Naive B cell (primary cell): ENCODE results near the gene TEAD1. TPM values are rescaled to one million over a fixed set of nuclear protein-coding genes. Genes with fewer than 3 reads are reported as not detected.
A peak's percentile ranks its signal among the peaks of the same experiment; 100 is the strongest.

Source experiments
- ATAC-seq, 2 donors: fragments of 150-1000 bp; cut with Tn5 transposase; 2 replicates each; pipeline ENCODE4 v1.10.0; 2021; ENCODE audit warnings: low read depth in 2 of 2, mild to moderate bottlenecking in 2 of 2, moderate library complexity in 2 of 2
- DNase-seq: peaks from one replicate; pipeline ENCODE4 v3.0.0; 2022
- H3K27ac Mint-ChIP-seq, 6 donors: one replicate each; pipeline ENCODE4 v1.8.0; 2020 to 2022; ENCODE audit warnings: mild to moderate bottlenecking in 6 of 6, mixed read lengths in 6 of 6, moderate library complexity in 5 of 6, inconsistent platforms in 2 of 6
- H3K27me3 Mint-ChIP-seq, 3 donors: one replicate each; pipeline ENCODE4 v1.8.0; 2021 to 2022; ENCODE audit warnings: mixed read lengths in 3 of 3, mild to moderate bottlenecking in 1 of 3
- H3K36me3 Mint-ChIP-seq, 2 donors: one replicate each; pipeline ENCODE4 v1.8.0; 2020 to 2022; ENCODE audit warnings: mixed read lengths in 2 of 2, inconsistent platforms in 1 of 2, mild to moderate bottlenecking in 1 of 2
- H3K4me1 Mint-ChIP-seq, 3 donors: one replicate each; pipeline ENCODE4 v1.8.0; 2020 to 2022; ENCODE audit warnings: mixed read lengths in 3 of 3, inconsistent platforms in 1 of 3, mild to moderate bottlenecking in 1 of 3, moderate library complexity in 1 of 3
- H3K4me3 Mint-ChIP-seq, 8 donors: one replicate each; pipeline ENCODE4 v1.8.0; 2020 to 2022; ENCODE audit warnings: mild to moderate bottlenecking in 8 of 8, mixed read lengths in 8 of 8, moderate library complexity in 8 of 8, inconsistent platforms in 2 of 8
- H3K9me3 Mint-ChIP-seq, 7 donors: one replicate each; pipeline ENCODE4 v1.8.0; 2020 to 2022; ENCODE audit warnings: mixed read lengths in 7 of 7, mild to moderate bottlenecking in 5 of 7, inconsistent platforms in 2 of 7, moderate library complexity in 1 of 7
- polyA plus RNA-seq, 6 donors: library from polyadenylated mRNA; unstranded; fragments of 300-500 nt; fragmentation: Illumina TruSeq; gene quantifications; one replicate each; pipeline ENCODE4 v1.2.3, GENCODE V29; 2021; ENCODE audit warnings: low read depth in 6 of 6

TEAD1 gene
- polyA plus RNA-seq, 6 donors from 2014 or later: not detected

DNA sequence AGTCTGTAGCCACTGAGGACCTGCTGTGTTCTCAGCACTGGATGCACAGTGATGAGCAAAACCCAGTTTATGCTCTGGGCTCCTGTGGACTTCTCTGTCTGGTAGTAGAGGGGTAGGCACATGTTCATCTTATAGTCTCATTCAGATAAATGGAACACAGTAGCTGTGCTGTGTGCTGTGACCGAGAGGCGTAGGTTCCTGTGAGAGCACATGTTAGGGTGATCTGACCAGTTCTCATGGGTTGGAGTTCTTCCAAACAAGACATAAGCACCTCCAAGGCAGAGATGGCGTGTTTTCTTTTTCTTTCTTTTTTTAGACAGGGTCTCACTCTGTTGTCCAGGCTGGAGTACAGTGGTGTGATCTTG, 180.1 kb downstream of the TEAD1 start:
- no peak overlapping the region for H3K4me3 Mint-ChIP-seq
- ATAC-seq (no peak), DNase-seq (no peak)
- peaks cover 7 to 26% (median 8%) of the 10 kb centered on the region in 3 donors for H3K27me3 Mint-ChIP-seq
- H3K27ac Mint-ChIP-seq: peak overlapping the region in 1 of 6 donors; percentile 60
- H3K9me3 Mint-ChIP-seq: peaks cover 0 to 2% (median 0%) of the 10 kb centered on the region in 7 donors
- H3K4me1 Mint-ChIP-seq: no peaks in the 10 kb centered on the region
- no peaks in the 10 kb centered on the region for H3K36me3 Mint-ChIP-seq

DNA sequence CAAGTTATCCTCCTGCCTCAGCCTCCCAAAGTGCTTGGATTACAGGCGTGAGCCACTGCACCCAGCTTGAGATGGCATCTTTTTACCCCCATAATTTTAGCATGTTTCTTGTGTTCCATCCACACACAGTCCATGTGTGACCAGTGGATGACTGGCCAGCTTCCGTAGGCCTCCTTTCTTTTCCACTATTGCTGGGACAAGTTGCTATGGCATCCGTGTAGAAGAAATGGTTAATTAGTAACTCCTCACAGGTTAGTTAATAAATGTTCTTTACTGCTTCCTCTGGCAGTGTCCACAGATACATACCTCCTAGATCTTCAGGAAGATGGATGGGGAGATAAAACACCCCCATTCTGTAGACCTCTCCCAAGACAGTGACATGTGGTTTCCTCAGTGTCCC, 180.6 kb downstream of the TEAD1 start:
- ATAC-seq (no peak), DNase-seq (no peak)
- Mint-ChIP-seq H3K27me3 (peaks cover 7 to 26% (median 14%) of the 10 kb centered on the region in 3 donors), H3K36me3 (no peaks in the 10 kb centered on the region), H3K4me1 (no peaks in the 10 kb centered on the region), H3K9me3 (peaks cover 0 to 2% (median 0%) of the 10 kb centered on the region in 7 donors), H3K27ac (no peak overlapping the region), H3K4me3 (no peak overlapping the region)

DNA sequence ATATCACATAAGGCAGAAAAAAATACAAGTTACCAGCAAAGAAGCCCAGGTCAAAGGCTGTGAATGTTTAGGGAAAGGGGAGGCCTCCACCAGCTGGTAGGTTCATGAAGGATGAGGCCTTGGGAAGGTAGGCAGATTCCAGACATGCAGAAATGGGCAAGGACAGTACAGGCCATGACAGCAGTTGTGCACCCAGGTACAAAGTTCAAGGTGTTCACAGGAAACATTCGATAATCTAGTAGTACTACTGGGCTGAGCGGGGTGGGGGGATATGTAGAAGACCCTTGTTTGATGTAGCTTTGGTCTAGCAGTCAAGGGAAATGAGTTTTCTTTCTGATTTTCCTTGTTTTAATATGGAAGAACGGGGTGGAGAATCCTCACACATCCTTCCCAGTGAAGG, 182.1 kb downstream of the TEAD1 start:
- ATAC-seq (no peak), DNase-seq (no peak)
- no peak overlapping the region for H3K4me3 Mint-ChIP-seq
- H3K4me1 Mint-ChIP-seq: no peaks in the 10 kb centered on the region
- no peaks in the 10 kb centered on the region for H3K36me3 Mint-ChIP-seq
- peaks cover 0 to 2% (median 0%) of the 10 kb centered on the region in 7 donors for H3K9me3 Mint-ChIP-seq
- peaks cover 7 to 20% (median 18%) of the 10 kb centered on the region in 3 donors for H3K27me3 Mint-ChIP-seq
- no peak overlapping the region for H3K27ac Mint-ChIP-seq

DNA sequence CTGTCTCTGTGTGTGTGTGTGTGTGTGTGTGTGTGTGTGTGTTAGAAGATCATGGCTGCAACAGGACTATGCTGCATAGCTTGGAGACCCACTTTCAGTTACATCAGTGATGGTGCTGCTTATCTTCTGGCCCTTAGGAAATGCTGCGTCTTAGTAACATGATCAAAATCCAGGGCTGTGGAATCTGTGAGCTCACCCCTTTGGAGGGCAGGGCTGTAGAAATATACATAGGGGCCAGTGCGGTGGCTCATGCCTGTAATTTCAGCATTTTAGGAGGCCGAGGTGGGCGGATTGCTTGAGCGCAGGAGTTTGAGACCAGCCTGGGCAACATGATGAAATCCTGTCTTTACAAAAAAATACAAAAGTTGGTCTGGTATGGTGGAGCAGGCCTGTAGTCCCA, 183.4 kb downstream of the TEAD1 start:
- ATAC-seq (no peak), DNase-seq (no peak)
- Mint-ChIP-seq H3K27ac (no peak overlapping the region), H3K36me3 (no peaks in the 10 kb centered on the region), H3K4me1 (no peaks in the 10 kb centered on the region), H3K9me3 (peaks cover 0 to 1% (median 0%) of the 10 kb centered on the region in 7 donors), H3K27me3 (peaks cover 7 to 20% (median 19%) of the 10 kb centered on the region in 3 donors), H3K4me3 (no peak overlapping the region)

DNA sequence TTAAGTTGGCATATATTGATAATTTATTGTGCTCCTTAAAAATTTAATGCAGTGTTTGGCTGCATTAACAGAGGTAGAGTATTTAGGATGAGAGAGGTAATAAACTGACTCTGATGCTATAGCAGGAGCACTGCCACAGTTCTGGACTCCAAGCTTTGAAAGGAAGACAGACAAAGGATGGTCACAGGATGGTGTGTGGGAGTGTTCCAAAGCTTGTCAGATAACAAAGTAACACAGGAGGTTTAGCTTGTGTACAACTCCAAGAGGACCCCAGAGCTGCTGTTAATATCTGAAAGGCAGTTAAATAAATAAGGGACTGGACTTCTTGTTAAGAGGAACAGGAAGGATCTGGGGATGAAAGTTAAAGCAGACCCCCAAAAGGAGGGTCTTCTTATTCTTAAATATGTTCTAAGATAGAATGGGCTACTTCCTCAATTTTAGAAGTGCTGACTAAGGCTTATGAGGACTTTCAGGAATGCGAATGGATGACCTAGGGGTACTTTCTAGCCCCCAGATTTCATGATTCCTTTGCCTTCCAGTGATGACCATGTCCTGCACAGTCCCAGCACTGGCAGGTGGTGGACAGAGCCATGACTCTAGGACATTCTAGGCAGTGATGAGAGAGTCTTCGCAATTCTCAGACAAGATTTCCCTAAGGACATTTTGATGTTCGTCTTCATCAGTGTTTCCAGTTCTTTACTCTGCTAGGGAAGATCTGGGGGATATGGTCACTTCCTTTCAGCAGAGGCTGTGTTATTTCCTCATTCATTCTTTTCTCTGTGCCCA, 185.8 kb downstream of the TEAD1 start:
- DNase-seq (no peak), ATAC-seq (no peak)
- Mint-ChIP-seq H3K4me3 (no peak overlapping the region), H3K36me3 (peaks cover 0 to 6% of the 10 kb centered on the region in 2 donors), H3K4me1 (peaks cover 0 to 5% (median 5%) of the 10 kb centered on the region in 3 donors), H3K9me3 (peaks cover 0 to 6% (median 0%) of the 10 kb centered on the region in 7 donors), H3K27ac (no peak overlapping the region), H3K27me3 (peaks cover 27 to 41% (median 27%) of the 10 kb centered on the region in 3 donors)

DNA sequence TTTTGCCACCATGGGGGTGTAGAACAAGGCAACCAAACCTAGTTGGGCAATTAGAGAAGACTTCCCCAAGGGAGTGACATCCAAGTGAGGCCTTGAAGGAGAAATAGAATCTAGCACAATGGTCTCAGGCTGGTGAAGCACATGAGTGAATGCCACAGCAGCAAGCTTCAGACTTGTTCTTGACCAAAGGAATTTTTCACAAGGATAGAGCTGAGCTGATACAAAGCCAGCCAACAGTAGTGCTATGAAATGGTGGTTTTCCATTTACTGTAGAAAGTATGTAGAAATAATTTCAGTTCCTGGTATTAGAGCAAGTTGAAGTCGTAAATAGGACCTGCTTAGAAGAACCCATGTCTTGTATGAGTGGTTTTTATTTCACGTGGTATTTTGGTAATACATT, 186.6 kb downstream of the TEAD1 start:
- Mint-ChIP-seq H3K4me3 (no peak overlapping the region), H3K27me3 (peaks cover 26 to 43% (median 27%) of the 10 kb centered on the region in 3 donors), H3K27ac (no peak overlapping the region), H3K4me1 (peaks cover 0 to 5% (median 5%) of the 10 kb centered on the region in 3 donors), H3K36me3 (peaks cover 0 to 6% of the 10 kb centered on the region in 2 donors), H3K9me3 (peaks cover 0 to 6% (median 0%) of the 10 kb centered on the region in 7 donors)
- no peak for DNase-seq
- no peak for ATAC-seq

DNA sequence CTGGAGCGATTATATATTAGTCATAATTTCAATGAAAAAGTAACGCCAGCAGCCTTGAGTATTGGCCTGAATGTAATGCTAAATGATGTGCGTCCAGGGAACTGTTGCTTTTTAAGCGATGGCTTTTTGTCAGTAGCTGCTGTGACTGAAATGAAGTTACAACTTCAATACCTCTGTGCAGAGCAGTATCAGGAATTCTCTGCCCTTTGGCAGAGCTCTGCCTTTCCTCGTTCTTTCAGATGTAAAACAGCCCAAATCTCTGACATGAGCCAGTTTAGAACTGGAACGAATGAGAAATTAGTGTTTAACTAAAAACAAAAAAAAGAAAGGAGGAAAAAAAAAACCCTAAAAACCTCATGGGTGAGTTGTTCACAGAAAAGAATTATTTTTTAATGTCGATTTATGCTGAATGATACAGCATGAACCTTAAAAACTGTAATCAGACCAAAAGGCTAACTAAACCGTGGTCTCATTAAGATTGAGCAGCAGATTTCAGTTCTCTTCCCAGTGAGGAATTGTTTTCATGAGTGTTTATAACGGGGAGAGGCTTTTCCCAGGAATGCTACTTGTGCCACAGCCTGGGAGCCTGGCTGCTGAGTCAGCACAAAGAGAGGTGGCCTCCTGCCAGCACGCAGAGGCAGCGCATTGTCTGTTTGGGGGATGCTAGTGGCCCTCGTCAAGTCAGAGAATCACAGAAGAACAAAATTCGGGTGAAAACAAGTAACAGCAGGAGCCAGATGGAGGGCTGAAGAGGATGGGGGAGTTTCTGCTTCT, 188.7 kb downstream of the TEAD1 start:
- DNase-seq: no peak
- peaks cover 0 to 5% (median 5%) of the 10 kb centered on the region in 3 donors for H3K4me1 Mint-ChIP-seq
- peaks cover 19 to 37% (median 22%) of the 10 kb centered on the region in 3 donors for H3K27me3 Mint-ChIP-seq
- no peak overlapping the region for H3K4me3 Mint-ChIP-seq
- peaks cover 0 to 6% (median 0%) of the 10 kb centered on the region in 7 donors for H3K9me3 Mint-ChIP-seq
- H3K27ac Mint-ChIP-seq: no peak overlapping the region
- ATAC-seq: no peak
- peaks cover 0 to 6% of the 10 kb centered on the region in 2 donors for H3K36me3 Mint-ChIP-seq

DNA sequence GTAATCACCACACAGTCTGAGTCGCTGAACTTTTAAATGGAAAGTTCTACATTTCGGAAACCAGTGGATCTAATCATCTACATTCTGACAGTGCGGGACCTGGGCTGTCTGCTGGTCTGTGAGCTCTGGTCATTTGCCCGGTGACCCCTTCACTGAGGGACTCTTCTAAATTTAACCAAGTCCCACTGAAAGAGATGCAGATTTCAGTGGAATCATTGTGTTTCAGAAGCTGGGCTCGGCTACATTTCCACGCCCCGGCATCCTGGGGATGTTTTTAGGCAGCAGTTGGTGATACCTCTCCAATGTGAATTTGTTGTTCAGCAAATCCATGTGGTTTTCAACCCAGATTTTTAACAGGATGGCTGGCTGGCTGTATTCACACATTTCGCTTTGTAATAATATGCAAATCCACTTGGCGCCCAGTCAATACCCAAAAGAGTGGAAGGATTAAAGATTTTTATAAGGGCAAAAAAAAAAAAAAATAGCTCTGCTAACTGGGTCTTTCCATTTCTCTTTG, 189.4 kb downstream of the TEAD1 start:
- ATAC-seq (no peak), DNase-seq (no peak)
- Mint-ChIP-seq H3K36me3 (peaks cover 0 to 6% of the 10 kb centered on the region in 2 donors), H3K4me1 (peaks cover 0 to 5% (median 5%) of the 10 kb centered on the region in 3 donors), H3K27me3 (peaks cover 19 to 37% (median 23%) of the 10 kb centered on the region in 3 donors), H3K4me3 (no peak overlapping the region), H3K27ac (no peak overlapping the region), H3K9me3 (peaks cover 0 to 6% (median 0%) of the 10 kb centered on the region in 7 donors)

DNA sequence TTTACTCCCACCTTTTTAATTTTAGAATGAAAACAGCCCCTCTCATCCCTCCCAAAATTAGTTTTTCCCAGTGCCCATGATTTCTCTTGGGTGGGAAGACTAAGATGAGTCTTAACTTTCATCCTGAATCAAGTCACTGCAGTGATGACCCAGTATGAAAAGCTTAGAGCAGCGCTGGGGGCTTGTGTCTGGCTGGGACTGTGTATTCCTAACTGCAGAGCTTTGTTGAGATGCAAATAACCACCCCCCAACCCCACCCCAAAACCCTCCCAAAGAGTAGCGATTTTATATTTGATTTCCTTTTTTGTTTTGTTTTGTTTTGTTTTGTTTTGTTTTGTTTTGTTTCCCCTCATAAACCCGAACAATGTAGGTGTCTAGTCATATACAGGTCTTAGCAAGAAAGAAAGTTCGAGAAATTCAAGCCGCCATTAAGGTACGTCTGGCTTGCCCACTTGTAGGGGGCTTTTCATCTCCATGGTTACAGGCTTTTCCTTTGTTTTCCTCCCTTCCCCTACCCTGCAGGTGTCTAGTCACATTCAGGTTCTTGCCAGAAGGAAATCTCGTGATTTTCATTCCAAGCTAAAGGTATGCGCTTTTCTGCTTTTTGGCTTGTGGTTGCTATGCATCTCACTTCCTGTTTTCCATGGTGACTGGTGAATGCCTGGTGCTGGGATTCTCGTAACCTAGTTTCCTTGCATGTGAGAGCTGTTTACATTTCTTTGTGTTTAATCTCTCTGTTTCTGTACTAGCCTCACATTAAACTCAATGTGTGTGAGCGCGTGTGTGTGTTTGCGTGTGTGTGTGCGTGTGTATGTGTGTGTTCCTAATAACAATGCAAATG, 190.3 kb downstream of the TEAD1 start:
- Mint-ChIP-seq H3K36me3 (peaks cover 0 to 6% of the 10 kb centered on the region in 2 donors), H3K27ac (no peak overlapping the region), H3K9me3 (peaks cover 0 to 6% (median 0%) of the 10 kb centered on the region in 7 donors), H3K4me3 (no peak overlapping the region), H3K27me3 (peaks cover 19 to 38% (median 23%) of the 10 kb centered on the region in 3 donors), H3K4me1 (peaks cover 0 to 5% (median 5%) of the 10 kb centered on the region in 3 donors)
- DNase-seq (no peak), ATAC-seq (no peak)

DNA sequence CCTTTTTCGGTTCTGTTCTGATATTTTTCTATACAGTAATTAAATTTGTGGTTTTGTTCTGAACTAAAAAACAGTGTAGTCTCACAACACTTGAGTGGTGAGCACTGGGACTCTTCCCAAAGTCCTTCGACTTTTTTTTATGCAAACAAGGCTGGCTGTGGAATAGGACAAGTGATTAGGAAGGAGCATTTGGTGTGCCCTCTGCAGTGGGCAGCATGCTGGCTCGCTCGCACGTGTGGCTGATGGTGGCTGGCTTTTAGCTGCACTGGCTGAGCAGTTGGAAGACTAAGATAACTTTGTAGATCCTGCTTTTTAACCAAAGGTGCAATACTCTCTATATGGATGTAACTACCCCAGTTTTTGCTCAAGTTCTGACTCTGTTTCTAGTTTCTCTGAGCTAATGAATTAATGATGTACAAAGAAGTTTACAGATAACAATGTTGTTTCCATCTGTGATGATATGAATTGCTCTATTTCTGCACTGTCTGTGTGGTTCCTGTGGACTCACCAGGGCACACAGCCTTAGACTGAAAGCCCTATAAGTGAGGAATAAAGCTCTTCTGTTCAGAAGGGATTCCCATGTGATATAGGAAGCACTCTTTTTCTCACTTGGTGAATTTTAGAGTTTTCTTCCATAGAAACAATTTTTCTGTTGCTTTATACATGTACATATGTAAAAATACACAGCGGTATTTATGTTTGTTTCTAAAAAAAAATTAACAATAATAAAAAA, 191.8 kb downstream of the TEAD1 start:
- H3K36me3 Mint-ChIP-seq: peaks cover 0 to 6% of the 10 kb centered on the region in 2 donors
- peaks cover 19 to 37% (median 24%) of the 10 kb centered on the region in 3 donors for H3K27me3 Mint-ChIP-seq
- H3K9me3 Mint-ChIP-seq: peaks cover 0 to 6% (median 0%) of the 10 kb centered on the region in 7 donors
- no peak overlapping the region for H3K4me3 Mint-ChIP-seq
- no peak overlapping the region for H3K27ac Mint-ChIP-seq
- ATAC-seq: no peak
- H3K4me1 Mint-ChIP-seq: peaks cover 0 to 5% (median 5%) of the 10 kb centered on the region in 3 donors
- DNase-seq: no peak

DNA sequence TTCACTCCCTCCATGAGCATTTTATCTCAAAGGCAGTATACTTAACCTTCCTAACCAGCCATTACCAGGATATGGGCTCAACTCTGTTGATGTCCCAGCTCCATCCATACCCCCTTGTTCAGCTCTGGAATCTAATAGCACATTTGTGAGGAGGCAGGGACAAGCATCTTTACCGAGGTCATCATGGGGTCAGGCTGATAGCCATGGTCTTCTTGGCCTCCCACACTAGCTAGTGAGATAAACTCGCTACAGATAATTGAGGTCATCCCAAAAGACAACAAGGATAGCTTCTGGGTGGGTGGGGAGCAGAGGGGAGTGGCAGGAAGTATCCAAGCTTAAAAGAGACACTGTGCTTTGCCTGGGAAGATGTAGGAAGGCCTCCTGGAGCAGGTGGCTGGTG, 193.3 kb downstream of the TEAD1 start:
- Mint-ChIP-seq H3K27ac (no peak overlapping the region), H3K4me3 (no peak overlapping the region), H3K27me3 (peaks cover 19 to 42% (median 24%) of the 10 kb centered on the region in 3 donors), H3K4me1 (peaks cover 0 to 5% (median 5%) of the 10 kb centered on the region in 3 donors), H3K36me3 (peaks cover 0 to 6% of the 10 kb centered on the region in 2 donors), H3K9me3 (peaks cover 0 to 6% (median 0%) of the 10 kb centered on the region in 7 donors)
- no peak for DNase-seq
- ATAC-seq: no peak

DNA sequence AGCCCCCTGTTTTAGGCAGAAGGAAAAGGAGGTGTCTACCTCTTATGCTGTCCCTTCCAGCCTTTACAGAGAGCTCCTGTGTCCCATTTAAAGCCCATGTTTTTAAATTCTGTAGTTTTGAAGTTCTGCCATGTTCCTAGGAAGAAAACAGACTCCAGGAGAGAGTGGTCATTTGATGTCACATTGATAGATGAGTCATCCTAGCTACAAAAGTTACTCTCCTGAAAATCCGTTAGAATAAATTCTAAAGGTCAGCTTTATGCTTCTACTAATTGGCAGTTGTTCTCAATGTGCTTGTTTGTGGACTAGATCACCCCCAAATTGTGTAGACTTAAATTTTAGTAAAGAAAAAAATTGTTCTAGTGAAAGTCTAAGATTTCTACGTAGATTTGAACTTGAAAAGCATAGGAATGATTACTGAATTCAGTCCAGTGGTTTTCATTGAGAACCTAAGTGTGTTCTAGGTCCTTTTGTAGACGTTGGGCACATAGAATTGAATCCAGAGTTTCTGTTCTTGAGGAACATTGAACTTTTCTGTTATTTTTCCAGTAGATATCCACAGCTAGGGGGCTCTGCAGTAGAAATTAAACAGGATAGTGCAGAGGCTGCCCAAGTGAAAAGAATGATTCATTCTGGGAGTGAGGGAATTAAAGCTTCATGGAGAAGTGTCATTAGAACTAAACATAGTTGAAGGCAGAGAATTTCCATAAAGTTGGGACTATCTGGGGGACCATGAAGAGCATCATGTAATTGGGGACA, 194.3 kb downstream of the TEAD1 start:
- Mint-ChIP-seq H3K36me3 (no peaks in the 10 kb centered on the region), H3K9me3 (peaks cover 0 to 6% (median 0%) of the 10 kb centered on the region in 7 donors), H3K4me3 (no peak overlapping the region), H3K27me3 (peaks cover 12 to 32% (median 20%) of the 10 kb centered on the region in 3 donors), H3K4me1 (peaks cover 0 to 5% (median 5%) of the 10 kb centered on the region in 3 donors), H3K27ac (no peak overlapping the region)
- no peak for ATAC-seq
- DNase-seq: no peak
